ENCODE measurements around the gene MYBPHL.

Gene MYBPHL

DNA sequence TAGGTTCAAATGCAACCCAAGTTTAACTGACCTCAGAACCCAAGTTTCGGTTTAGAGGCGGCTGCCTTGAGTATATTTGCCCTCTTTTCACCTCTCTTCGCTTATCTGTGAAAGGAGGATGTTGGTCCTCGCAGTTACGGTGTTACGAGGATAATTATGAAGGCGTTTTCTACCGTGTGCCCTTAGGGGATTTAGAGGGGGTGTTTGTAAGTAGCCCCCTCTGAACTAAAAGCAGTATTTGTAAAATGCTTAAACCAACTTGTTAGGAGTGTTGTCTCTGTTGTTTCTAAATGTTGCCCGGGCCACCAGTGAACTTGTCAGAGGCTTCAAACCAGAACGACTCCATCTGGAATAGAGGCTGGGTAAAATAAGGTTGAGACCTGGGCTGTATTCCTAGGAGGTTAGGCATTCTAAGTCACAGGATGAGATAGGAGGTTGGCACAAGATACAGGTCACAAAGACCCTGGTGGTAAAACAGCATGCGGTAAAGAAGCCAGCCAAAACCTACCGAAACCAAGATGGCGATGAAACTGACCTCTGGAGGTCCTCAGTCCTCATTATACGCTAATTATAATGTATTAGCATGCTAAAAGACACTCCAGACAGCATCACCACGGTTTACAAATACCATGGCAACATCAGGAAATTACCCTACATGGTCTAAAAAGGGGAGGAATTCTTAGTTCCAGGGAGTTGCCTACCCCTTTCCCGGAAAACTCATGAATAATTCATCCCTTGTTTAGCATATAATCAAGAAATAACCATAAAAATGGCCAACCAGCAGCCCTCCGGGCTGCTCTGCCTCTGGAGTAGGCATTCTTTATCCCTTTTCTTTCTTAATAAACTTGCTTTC is 22.8 kb downstream of the MYBPHL start:
- DNase-seq (ENCODE audit: insufficient read length) (no peak), FAIRE-seq (peak; percentile 9)
- TF ChIP-seq POLR2AphosphoS5 (IDR thresholded peaks at IDR 0.05; ENCODE audit: low read depth, low read length), result no peak
- TF ChIP-seq TAF1 (IDR thresholded peaks at IDR 0.05; ENCODE audit: borderline replicate concordance, low read depth, low read length), result no peak
- TF ChIP-seq POLR2A (IDR thresholded peaks at IDR 0.05; ENCODE audit: low read depth, low read length), result no peak

DNA sequence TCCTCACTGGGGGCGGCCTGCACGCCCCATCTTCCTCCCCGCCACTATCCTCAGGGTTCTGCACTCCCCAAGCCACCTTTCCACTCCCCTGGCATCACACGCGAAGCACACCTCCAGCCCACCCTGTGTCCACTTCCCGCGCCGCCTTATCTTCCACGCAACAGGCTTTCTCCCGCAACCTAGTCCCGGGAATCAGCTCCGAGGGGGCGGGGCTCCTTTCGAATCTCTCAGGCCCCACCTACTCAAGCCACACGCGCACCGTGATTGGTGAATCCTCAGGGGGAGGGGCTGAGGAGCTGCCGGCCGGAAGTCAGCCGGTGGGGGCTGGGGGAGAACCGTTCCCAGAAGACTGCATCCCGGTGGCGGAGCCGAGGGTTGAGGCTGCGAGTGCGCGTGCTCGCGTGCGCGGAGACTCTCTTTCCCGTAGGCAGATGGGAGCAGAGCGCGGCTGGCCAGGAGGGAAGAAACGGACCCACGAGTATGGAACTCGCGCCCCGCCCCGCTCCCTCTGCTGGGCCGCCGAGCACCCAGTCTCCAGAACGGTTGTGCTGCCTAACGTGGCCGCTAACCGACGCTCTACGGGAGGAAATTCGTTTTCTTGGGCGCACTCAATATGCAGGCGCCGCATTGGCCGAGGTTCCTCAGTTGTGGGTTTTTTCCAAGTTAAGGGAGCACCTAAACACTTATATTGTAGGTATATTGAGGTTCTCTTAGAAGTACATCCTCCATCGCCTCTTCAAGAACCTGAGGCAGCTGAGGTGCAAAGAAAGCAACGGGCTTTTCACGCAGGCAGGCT is 23.7 kb downstream of the MYBPHL start, which contains the start of gene PSRC1:
PSRC1 (minus strand) TSS at position 194 of the 796 bp plus-strand sequence.
- peak; percentile 99 for DNase-seq (ENCODE audit: insufficient read length)
- peak; percentile 96 for FAIRE-seq

DNA sequence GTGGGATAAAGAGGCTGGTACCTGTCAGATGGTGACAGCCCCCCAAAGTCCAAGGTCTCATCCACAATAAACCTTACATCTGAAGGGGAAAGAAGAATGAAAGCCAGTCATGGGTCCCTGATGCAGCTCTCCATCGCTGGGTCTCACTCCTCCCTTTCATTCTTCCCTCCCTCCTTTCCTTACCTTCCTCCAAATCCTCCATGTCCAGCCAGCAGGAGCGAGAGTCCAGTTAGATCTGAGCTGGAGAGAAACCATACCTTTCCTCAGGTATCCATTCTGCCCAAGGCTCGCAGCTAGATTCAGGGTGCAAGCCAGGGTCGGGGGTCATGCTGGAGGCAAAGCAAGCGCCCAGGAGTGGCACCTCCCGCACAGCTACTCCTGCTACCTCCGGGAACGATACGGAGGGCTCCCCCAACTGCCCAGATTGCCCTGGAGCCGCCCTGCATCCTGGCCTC is 24.3 kb downstream of the MYBPHL start:
- TF ChIP-seq TAF1 (IDR thresholded peaks at IDR 0.05; ENCODE audit: borderline replicate concordance, low read depth, low read length) (no peak), POLR2AphosphoS5 (IDR thresholded peaks at IDR 0.05; ENCODE audit: low read depth, low read length) (no peak), POLR2A (IDR thresholded peaks at IDR 0.05; ENCODE audit: low read depth, low read length) (no peak)
- FAIRE-seq, result no peak

More for the DNA sequence above, 23.7 kb downstream of the MYBPHL start, which contains the start of gene PSRC1:
- no peak for TF ChIP-seq TAF1 (IDR thresholded peaks at IDR 0.05; ENCODE audit: borderline replicate concordance, low read depth, low read length)
- peak; percentile 76 for TF ChIP-seq POLR2A (IDR thresholded peaks at IDR 0.05; ENCODE audit: low read depth, low read length)
- peak; percentile 58; the same call in 1 of the 2 replicates for TF ChIP-seq POLR2AphosphoS5 (IDR thresholded peaks at IDR 0.05; ENCODE audit: low read depth, low read length)

DNA sequence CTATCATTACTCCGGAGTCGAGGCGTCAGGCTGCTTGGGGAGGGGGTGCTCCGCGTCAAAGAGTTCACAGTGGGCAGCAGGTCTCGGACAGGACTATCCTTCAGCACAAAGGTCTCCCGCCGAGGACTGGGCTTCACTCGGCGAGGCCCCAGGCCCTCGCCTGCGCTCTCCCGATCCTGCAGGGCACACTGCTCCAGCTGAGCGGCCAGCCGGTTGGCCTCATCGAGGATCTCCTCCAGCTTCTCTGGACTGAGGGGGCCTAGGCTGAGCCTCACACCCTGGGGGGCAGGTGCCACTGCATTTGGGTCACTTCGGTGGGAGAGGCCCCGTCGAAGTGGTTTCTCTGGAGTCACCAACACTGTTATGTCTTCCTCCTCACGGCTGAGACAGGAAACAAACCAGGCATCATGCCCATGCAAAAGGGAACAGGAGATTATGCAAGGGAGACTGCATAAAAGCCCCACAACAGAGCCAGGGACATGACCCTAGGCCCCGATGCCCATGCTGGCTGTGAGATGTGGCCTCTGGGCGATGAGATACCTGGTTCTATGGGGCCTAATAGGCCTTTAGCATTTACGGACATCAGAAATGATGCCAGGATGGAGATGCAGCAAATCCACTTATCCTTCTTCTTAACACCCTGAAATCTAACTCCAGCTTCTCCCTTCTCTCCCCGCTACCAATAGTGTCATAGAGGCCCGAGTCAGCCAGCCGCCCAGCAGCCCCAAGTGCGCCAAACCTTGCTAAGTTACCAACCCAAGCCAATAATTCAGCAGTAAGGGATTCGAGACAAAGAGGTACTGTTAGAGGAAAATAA is 24.9 kb downstream of the MYBPHL start:
- TF ChIP-seq TAF1 (IDR thresholded peaks at IDR 0.05; ENCODE audit: borderline replicate concordance, low read depth, low read length), result no peak
- FAIRE-seq, result no peak
- DNase-seq (ENCODE audit: insufficient read length), result no peak

More for the DNA sequence above, 24.3 kb downstream of the MYBPHL start:
- no peak for DNase-seq (ENCODE audit: insufficient read length)

DNA sequence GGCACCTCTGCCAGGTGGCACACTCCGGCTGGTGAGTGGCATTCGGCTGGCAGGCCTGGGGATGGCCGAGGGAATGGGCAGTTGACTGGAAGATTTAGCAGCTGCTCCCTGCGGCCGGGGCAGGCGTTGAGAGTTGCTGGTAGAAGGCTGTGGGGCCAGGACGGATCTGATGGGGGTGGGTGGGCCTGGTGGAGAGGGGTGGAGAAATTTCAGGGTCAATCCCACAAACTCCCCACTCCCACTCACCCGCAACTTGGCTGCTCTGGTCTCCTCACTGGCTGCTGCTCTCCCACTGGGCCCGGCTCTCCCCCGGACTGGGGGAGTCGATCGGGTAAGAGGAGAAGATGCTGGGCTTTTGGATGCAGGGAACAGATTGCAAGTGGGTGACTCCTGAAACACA is 25.9 kb downstream of the MYBPHL start:
- no peak for TF ChIP-seq POLR2AphosphoS5 (IDR thresholded peaks at IDR 0.05; ENCODE audit: low read depth, low read length)
- TF ChIP-seq TAF1 (IDR thresholded peaks at IDR 0.05; ENCODE audit: borderline replicate concordance, low read depth, low read length), result no peak
- no peak for TF ChIP-seq POLR2A (IDR thresholded peaks at IDR 0.05; ENCODE audit: low read depth, low read length)
- DNase-seq (ENCODE audit: insufficient read length) (no peak), FAIRE-seq (no peak)

DNA sequence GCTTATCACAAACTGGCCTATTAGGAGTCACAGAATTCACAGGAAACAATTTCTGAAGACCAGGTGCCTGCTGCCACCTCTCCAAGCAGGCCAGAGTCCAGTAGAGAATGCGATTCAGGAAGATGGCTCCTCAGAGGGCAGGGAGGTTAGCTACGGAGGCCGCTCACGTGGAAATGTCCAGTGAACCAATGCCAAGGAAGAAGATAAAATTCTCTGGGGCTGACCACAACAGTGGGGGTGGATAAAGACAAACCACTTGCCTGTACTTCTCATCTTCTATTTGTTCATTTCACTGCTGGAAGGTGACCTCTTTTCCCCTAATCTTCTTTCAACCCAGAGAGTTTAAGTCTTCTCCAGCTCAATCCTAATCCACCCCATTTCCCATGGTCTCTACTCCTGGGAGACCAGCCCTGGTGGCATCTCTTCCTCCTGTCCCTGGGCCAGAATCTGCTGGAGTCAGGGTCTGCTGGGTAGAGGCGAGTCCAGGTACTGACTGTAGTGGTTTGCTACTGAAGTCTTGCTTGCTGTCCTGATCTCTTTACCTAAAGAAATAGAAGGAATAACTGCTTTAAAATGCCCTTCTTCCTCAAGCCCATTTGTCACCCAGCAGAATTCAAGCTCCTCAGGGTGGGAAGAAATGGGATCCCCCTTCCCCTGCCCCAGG is 27.1 kb downstream of the MYBPHL start:
- FAIRE-seq, result no peak
- TF ChIP-seq TAF1 (IDR thresholded peaks at IDR 0.05; ENCODE audit: borderline replicate concordance, low read depth, low read length), result no peak
- TF ChIP-seq POLR2A (IDR thresholded peaks at IDR 0.05; ENCODE audit: low read depth, low read length), result no peak
- no peak for TF ChIP-seq POLR2AphosphoS5 (IDR thresholded peaks at IDR 0.05; ENCODE audit: low read depth, low read length)
- no peak for DNase-seq (ENCODE audit: insufficient read length)

DNA sequence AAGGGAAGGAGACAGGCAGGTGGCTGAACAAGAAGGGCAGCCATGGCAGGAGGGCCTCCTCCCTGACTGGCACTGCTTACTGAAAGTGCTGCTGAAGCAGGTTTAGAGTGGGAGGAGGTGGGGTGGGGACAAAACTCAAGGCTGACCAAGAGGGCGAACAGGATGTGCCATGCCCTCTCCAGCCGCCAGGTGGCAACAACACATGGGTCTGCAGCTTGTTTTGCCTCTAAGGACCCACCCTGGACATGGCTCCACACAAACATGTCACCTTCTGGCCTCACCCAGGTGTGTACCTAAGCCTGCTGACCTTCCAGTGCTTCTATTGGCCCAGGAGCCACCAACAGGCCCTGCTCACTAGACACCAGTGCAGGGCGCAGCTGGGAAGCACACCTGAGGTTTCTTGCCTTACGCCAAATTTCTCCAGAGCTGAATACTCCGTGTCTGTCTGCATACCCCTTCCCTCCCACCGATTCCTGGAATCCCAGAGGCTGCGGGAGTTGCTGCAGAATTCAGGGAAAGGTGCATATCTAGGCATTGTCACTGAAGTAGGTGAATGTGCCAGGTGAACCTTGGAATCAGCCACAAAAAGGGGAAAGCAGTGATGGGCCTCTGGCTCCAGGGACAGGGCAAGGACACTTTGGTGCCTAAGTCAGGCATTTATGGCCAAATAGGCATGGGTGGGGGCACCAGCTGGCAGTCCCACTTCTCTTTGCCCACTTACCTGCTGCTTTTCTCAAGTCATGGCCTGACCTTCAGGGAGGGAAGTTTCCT is 29.2 kb downstream of the MYBPHL start:
- FAIRE-seq (peak; percentile 80), DNase-seq (ENCODE audit: insufficient read length) (peak; percentile 74)
- TF ChIP-seq POLR2A (IDR thresholded peaks at IDR 0.05; ENCODE audit: low read depth, low read length) (no peak), TAF1 (IDR thresholded peaks at IDR 0.05; ENCODE audit: borderline replicate concordance, low read depth, low read length) (no peak), POLR2AphosphoS5 (IDR thresholded peaks at IDR 0.05; ENCODE audit: low read depth, low read length) (no peak)

DNA sequence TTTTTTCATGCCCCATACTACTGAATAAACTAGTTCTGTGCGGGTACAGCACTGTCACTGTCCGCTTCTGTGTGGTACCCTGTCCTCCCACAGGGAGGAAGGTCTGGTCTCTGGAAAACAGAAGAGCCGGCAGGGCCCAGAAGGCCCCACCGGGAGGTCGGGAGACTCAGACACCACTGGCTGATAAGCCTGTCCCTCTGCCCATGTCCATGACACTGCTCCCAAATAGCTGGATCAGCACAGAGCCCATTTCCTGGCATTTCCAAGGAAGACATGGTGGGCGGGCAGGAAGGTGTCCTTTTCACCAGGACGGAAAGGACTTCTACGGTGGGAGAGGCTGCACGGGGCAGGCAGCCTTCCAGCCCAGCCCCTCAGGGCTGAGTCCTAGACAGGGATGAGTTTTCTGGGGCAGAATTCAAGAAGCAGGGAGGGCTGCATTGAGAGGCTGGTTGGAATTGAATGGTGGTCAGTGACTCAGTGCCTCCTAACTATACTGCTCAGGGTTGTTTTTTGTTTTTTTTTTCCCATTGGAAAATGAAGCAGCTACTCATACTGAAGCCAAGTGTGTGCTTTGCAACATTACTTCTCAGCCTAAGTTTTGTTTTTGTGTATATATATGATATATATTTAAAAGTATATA is 31.0 kb downstream of the MYBPHL start:
- TF ChIP-seq POLR2A (IDR thresholded peaks at IDR 0.05; ENCODE audit: low read depth, low read length) (no peak), TAF1 (IDR thresholded peaks at IDR 0.05; ENCODE audit: borderline replicate concordance, low read depth, low read length) (no peak), POLR2AphosphoS5 (IDR thresholded peaks at IDR 0.05; ENCODE audit: low read depth, low read length) (no peak)
- FAIRE-seq, result no peak
- DNase-seq (ENCODE audit: insufficient read length), result no peak

DNA sequence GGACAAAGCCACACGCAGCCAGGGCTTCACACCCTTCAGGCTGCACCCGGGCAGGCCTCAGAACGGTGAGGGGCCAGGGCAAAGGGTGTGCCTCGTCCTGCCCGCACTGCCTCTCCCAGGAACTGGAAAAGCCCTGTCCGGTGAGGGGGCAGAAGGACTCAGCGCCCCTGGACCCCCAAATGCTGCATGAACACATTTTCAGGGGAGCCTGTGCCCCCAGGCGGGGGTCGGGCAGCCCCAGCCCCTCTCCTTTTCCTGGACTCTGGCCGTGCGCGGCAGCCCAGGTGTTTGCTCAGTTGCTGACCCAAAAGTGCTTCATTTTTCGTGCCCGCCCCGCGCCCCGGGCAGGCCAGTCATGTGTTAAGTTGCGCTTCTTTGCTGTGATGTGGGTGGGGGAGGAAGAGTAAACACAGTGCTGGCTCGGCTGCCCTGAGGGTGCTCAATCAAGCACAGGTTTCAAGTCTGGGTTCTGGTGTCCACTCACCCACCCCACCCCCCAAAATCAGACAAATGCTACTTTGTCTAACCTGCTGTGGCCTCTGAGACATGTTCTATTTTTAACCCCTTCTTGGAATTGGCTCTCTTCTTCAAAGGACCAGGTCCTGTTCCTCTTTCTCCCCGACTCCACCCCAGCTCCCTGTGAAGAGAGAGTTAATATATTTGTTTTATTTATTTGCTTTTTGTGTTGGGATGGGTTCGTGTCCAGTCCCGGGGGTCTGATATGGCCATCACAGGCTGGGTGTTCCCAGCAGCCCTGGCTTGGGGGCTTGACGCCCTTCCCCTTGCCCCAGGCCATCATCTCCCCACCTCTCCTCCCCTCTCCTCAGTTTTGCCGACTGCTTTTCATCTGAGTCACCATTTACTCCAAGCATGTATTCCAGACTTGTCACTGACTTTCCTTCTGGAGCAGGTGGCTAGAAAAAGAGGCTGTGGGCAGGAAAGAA is 32.0 kb downstream of the MYBPHL start:
- no peak for FAIRE-seq
- DNase-seq (ENCODE audit: insufficient read length), result no peak
- TF ChIP-seq TAF1 (IDR thresholded peaks at IDR 0.05; ENCODE audit: borderline replicate concordance, low read depth, low read length), result no peak
- no peak for TF ChIP-seq POLR2AphosphoS5 (IDR thresholded peaks at IDR 0.05; ENCODE audit: low read depth, low read length)
- no peak for TF ChIP-seq POLR2A (IDR thresholded peaks at IDR 0.05; ENCODE audit: low read depth, low read length)

All from GM12892 (cell line).